ENCODE results near the gene VAV2.

VAV2 gene

GRCh38 chr9:134028076-134028475, 36.0 kb upstream of the VAV2 start:
- DNase-seq: no peak

- no peak for DNase-seq
Measured at GRCh38 chr9:134027561-134027960, 35.4 kb upstream of the VAV2 start.

- DNase-seq: no peak
Measured at GRCh38 chr9:134026981-134027380, 34.9 kb upstream of the VAV2 start.

- DNase-seq: no peak
Measured at GRCh38 chr9:134026581-134026980, 34.5 kb upstream of the VAV2 start.

GRCh38 chr9:134025606-134026541, 33.8 kb upstream of the VAV2 start:
- DNase-seq: peak; percentile 32

- DNase-seq: peak; percentile 97
Measured at GRCh38 chr9:134024828-134025605, 32.9 kb upstream of the VAV2 start, which contains the start of gene BRD3OS. TSS of gene BRD3OS (plus strand) at chr9:134025481. CDS start at chr9:134026748, 1,267 bp downstream.

- no peak for DNase-seq
Measured at GRCh38 chr9:134024214-134024792, 32.2 kb upstream of the VAV2 start.

- DNase-seq: no peak
Measured at GRCh38 chr9:134014946-134015345, 22.8 kb upstream of the VAV2 start.

GRCh38 chr9:134011401-134011800, 19.3 kb upstream of the VAV2 start:
- no peak for DNase-seq

GRCh38 chr9:134010310-134011173, 18.4 kb upstream of the VAV2 start:
- peak; percentile 19 for DNase-seq

- no peak for DNase-seq
Measured at GRCh38 chr9:134007571-134007970, 15.4 kb upstream of the VAV2 start.

- peak; percentile 56 for DNase-seq
Measured at GRCh38 chr9:134007150-134007549, 15.0 kb upstream of the VAV2 start.

- DNase-seq: no peak
Measured at GRCh38 chr9:134005381-134005780, 13.3 kb upstream of the VAV2 start.

GRCh38 chr9:134004881-134005280, 12.8 kb upstream of the VAV2 start:
- no peak for DNase-seq

GRCh38 chr9:134004131-134004873, 12.2 kb upstream of the VAV2 start:
- no peak for DNase-seq

- no peak for DNase-seq
Measured at GRCh38 chr9:134003237-134003636, 11.1 kb upstream of the VAV2 start.

GRCh38 chr9:134002796-134003195, 10.7 kb upstream of the VAV2 start:
- no peak for DNase-seq

GRCh38 chr9:133999851-134000265, 7.7 kb upstream of the VAV2 start:
- DNase-seq: no peak

GRCh38 chr9:133998915-133999595, 6.9 kb upstream of the VAV2 start:
- DNase-seq: no peak

GRCh38 chr9:133997584-133997983, 5.5 kb upstream of the VAV2 start:
- DNase-seq: no peak
